ENCODE measurements around the gene ZNF581.

Gene ZNF581

DNA sequence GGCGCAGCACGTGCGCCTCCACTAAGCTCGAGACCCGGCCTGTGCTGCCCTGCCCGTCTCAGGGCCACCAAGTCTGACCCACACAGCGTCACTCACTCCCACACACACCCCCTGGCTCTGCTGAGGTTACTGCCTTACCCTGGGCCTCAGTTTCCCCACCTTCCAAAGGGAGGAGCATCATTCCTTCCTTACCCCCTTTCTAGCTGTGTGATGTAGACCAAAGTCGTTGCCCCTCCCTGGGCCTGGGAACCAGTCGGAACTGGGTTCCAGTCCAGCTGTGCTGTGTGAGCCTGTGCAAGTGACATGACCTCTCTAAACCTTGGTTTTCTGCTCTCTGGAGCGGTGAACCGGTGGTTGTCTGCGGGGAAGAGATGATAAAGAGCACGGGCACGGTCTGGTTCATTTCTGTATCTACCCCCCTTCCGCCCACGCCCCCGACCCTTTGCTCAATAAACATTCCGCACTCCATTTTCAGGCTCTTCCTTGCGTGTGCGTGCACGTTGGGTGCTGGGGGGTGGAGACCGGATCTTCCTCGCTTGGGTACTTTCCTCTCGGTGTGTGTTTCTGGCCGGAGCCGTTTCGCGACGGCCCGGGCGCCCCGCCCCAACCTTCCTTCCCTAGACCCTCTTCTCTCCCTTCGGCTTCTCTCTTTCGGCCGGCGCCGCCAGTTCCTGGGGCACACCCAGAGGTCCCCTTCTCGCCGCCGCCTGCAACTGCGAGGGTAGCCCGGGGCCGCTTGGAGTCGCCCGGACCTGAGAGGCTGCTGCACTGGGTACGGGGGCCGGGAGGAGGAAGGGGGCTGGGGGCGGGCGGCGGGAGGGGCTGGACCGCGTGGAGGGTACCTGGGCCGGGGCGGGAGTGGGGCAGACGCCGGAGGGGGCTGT is at the start of gene ZNF581:
Gene ZNF581, plus strand, starts transcription at position 647 of the 884 bp plus-strand sequence. CDS start 923 bp downstream, outside the sequence.
- DNase-seq: peak; percentile 76

DNA sequence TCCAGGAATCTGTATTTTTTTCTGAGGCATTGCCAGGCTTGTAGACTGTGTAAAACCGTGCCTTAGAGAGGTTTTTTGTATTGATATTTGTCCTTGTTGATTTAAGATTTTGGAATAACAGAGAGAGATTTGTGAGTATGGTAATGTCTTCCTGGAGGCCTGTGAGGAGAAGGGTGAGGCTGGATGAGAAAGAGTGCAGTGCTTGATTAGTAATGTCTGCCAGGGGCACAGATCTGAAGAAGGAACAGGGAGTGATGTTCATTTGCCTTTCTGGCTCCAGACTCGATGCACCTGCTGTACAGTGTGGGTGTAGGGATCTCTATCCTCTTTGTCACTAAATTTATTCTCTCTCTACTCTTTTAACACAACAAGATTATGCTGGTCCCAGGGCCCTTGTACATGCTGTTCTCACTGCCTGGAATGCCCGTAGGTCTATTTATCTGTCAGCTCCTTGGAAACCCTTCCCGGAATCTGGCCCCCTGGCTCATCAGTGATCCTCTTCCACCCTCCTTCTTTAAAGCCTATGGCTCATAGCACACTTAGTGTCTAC is 48.4 kb upstream of the ZNF581 start:
- no peak for DNase-seq

DNA sequence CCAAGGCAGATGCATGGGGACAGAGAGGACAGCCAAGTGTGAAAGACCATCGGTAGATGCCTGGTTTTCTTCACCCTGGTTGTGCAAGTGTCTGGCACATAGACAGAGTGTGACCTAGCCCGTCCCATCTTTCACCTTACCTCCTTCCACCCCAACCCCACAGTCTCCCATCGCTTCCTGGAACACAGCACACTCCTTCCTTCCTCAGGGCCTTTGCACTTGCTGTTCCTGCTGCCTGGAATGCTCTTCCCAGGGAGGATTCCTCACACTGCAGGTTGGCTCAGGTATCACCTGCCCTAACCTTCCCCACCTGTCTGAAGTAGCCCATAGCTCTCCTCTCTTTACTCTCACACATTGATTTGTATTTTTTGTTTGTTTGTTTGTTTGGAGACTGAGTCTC is 47.1 kb upstream of the ZNF581 start:
- DNase-seq: no peak

GRCh38 chr19:55597501-55597921 is 45.9 kb upstream of the ZNF581 start:
- DNase-seq: no peak

DNA sequence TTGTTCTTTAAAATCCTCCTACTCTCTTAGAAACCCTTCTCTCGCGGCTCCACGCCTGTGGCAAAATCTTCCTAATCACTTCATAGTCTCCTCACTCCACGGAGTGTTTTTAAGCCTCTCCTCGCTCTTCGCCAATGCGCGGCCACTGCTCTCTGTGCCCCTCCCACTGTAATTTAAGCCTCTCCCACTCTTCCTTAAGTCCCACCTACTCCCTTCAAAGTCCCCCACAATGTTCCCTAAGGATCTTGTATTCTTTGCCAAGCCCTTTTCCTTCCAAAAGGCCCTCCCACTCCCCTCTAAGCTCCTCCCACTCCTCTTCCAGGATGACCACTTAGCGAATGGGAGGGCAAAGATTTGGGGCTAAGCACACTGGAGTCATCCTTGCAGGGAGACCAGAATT is 45.4 kb upstream of the ZNF581 start:
- DNase-seq: no peak

DNA sequence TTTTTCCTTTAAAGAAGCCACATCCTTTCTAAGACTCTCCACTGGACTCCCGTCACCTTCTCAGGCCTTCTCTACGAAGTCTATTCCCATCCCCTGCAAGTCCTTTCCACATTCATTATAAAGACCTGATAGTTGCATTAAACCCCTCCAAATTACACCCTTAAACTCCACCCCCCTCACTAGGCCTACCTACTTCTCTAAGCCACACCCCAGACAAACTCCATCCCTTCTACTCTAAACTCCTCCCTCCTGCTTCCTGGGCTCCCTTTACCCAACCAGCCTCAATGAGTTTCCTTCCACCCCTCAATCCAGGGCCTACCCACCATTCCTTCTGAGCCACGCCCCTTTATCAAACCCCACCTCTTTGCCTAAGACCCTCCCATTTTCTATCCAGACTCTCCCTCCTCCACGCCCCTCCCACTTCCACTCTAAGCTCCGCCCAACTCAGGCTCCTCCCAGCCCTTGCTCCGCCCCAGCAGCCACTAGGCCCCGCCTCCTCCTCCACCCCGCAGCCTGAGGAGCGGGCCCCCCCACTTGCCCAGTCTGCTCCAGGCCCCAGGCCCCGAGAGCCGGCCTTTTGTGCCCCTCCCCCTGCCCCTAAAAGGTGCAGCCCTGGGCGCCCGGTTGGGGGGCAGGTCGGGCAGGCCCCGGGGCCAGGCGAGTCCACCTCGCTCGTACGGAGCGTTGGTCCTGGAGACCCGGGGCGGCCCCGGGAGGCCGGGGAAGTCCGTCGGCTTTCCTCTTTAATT is 44.6 kb upstream of the ZNF581 start:
- peak; percentile 95 for DNase-seq

GRCh38 chr19:55599468-55599841 is 44.0 kb upstream of the ZNF581 start, which contains the start of gene FIZ1:
Gene FIZ1 (minus strand): TSS chr19:55599517. CDS start chr19:55597865, 1,652 bp downstream.
- peak; percentile 100 for DNase-seq

- DNase-seq: peak; percentile 96
These were observed 43.4 kb upstream of the ZNF581 start, which contains the start of gene ZNF524 for GRCh38 chr19:55599842-55600661. Gene ZNF524 (plus strand): TSS chr19:55600288. CDS start chr19:55602113, 1,825 bp downstream.

DNA sequence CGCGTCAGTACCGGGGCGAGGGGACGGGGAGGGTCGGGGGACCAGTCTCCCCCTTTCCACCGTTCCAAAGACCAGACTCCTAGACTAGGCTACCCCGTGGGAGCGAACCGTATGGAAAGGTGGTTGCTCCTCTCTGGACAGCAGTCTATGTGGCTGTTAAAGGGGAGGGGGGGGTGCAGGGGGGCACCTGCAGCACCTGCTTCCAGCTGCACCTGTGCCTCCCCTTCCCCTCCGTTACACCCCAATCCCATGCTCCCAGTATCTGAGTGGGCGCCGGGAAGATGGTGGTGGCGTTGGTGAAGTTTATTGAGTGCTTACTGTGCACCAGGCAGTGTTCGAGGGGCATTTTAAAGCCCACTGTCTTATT is 42.8 kb upstream of the ZNF581 start:
- DNase-seq: no peak

- no peak for DNase-seq
These were observed 42.4 kb upstream of the ZNF581 start for GRCh38 chr19:55601084-55601483.

GRCh38 chr19:55602104-55603001 is 41.1 kb upstream of the ZNF581 start:
- DNase-seq: no peak

GRCh38 chr19:55603115-55603514 is 40.3 kb upstream of the ZNF581 start:
- no peak for DNase-seq

- DNase-seq: no peak
These were observed 39.7 kb upstream of the ZNF581 start for GRCh38 chr19:55603581-55604292.

DNA sequence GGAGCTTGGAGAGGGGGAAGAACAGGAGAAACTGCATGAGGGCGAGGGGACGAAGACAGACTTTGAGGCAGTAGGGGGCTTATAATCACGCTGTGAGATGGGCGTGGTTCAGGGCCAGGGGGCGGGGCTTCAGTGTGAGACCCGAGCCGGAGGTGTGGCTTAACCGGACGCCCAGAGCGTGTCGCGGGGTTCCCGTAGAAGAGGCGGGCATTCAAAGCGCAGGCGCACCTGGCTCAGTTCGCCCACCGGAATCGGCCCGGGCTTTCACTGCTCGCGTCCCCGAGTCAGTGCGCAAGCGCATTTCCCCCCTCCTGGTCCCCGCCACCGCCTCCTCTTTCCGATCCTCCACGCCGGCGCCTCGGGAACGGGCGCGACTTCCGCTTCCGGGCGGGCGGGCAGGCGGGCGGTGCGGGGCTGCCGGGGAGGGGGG is 38.2 kb upstream of the ZNF581 start:
- DNase-seq: peak; percentile 98

DNA sequence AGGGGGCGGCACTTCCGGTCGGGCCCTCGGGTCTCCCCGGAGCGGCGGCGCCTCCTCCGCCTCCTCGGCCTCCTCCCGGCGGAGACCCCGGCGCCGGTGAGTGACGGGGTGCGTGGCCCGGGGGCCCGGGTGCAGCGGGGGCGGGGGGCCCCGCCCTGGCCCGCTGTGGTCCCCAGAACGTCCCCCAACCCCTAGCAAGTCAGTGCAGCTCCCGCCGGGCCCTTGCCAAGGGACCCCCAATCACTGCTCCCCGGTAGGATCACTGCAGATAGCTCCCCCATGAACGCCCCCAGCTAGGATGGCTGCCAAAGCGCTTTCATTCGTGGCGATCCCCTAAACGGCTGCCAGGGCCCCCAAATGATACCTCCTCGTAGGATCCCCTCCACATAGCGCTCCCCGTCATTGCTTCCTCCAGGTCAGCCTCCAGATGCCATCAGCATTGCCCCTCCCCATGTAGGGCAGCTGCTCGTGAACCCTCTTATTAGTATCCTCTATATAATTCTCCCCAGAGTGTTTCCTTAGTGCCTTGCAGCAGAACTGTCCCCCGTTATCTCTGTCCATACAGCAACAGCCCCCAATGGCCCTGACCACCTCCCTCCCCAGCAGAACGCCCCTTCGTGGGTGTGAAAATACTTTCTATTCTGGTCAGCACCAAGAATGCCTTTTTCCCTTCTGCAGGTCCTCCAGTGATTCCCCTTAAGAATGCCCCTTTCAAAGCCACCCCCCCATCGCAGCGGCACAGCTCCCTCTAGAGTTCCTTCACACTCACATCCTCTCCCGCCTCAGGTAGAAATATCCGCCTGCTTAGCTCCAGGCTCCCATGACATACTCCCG is 37.6 kb upstream of the ZNF581 start, which contains the start of gene ZNF865:
Gene ZNF865, plus strand, starts transcription at position 11 of the 834 bp plus-strand sequence. CDS start 7,972 bp downstream, outside the sequence.
- DNase-seq: peak; percentile 88

DNA sequence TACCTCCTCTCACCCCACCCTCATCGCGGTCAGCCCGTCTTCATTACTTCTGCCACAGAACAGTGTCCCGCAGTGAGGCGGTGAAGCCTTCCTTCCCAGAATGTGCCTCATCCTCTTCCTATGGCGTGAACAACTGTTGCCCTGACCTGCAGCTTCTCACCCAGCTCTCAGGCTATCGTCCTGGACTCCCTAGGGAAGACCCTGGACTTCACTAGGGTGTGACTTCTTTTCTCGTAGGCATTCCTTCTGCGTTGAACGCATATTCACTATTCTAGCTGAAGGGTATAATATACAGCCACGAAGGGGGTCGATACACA is 37.0 kb upstream of the ZNF581 start:
- DNase-seq: no peak

DNA sequence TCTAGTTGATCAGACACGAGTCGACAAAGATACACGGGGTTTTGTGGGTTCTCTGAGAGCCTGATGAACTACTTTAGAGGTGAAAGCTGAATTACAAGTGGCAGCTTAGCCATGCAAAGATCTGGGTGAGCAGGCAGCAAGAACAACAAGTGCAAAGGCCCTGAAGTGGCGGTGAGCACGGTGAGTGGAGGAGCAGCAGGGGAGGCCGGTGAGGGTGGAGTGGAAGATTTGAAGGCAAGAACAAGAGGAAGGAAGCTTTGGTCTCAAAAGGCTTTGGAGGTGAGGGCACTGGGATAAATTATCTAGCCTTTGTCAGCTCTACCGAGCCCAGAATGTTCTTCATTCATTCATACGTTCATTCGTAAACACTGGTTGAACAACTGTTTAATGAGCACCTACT is 36.6 kb upstream of the ZNF581 start:
- no peak for DNase-seq

- no peak for DNase-seq
These were observed 34.1 kb upstream of the ZNF581 start for GRCh38 chr19:55609326-55609725.

DNA sequence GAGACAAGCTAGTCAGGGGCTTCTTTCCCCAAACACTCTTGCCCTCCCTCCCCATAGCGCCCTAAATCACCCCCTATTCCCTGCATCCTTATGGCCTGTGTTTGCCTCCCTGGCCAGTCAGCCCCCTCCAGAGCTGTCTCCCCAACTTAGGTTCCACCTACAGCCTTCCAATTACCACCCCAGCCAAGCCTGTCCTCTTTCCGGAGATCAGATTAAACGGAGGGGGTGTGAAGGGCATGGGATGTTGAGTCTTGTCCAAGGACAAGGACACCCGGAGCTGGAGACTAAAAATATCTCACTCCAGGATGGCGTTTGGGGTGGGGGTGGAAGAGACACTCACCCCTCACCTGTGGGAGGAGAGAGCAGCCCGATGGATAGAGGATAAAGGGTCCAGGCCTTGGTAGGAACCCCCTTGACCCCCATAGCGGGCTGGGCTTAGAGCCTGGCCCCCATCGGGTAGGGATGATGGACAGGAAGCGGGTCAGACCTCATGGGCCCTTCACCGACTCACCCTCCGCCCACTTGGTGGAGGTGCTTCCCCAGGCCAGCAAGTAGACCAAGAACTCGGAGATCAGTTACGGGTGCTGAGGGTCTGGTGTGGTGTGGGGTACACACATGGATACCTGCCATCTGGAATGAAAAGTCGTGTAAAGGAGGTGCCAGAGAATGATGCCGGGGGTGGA is 32.0 kb upstream of the ZNF581 start:
- no peak for DNase-seq

Measured in NCI-H146 (cell line).